HL-60/S4 treated with retinoic acid at 250 ng/mL for 4 days and 3 days (cell line): ENCODE data around the gene STUB1.

ENCODE experiments used
- in situ Hi-C: fragments of 300-500 bp; cut with MboI; formaldehyde crosslinking; loops from 2 replicates; pipeline ENCODE4 v1.7.0; 2022; ENCODE audit warnings: low sequenced_read_pairs

Gene STUB1

DNA sequence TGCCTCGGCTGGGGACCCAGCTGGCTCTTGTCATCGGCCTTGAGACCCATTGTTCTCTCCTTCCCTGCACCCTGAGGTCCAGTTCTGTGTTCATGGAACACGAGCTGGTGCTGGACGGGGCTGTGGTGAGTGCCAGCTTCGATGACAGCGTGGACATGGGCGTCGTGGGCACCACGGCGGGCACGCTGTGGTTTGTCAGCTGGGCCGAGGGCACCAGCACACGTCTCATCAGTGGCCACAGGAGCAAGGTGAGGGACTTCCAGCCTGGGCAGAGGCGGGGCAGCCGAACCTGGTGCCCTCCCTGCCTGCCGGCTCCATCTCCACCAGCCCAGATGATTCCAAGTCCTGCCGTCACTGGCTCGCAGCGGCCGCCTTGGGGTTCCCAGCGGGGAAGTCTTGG lies 17.6 kb upstream of the STUB1 start:
- in situ Hi-C loops, result no loop called here

DNA sequence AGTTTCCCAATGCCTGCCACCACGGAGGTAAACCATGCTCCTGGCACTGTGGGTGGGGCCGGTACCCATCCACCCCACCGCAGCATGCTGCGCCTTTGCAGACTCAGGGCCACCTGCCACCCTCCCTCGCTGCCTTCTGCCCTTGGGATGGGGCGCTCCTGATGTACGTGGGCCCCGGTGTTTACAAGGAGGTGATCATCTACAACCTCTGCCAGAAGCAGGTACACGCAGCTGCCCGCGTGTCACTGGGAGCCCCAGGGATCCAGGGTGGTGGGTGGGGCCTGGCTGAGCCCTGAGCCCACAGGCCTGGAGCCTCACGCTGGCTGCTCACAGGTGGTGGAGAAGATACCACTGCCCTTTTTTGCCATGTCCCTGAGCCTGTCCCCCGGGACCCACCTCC lies 13.6 kb upstream of the STUB1 start:
- in situ Hi-C loops, result no loop called here

DNA sequence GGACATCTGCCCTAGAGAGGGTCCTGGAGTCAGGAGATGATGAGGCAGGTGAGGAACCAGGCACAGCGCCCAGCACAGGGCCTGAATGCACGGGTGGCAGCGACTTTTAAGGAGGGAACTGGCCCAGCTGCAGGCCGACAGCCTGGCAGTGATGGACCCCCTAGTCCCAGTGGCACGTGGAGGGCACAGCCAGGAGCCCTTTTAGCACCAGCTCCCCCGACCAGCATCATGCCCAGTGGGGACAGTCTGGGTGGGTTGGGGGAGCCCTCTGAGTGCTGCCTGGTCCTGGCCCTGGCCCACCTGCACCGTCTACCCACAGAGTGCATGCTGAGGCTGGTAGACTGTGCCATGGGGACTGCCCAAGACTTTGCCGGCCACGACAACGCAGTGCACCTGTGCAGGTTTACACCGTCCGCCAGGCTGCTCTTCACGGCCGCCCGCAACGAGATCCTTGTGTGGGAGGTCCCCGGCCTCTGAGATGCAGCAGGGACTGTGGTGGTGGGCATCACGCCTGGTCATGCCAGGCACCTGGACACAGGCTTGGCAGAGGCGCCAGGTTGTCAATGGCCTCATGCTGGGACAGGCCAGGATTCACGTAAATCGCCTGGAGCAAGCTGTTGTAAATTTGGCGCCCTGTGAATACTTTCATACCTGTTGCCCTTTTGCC lies 13.0 kb upstream of the STUB1 start:
- in situ Hi-C loops, result no loop called here

- in situ Hi-C loops, result no loop called here
Measured at GRCh38 chr16:667780-668518, 12.3 kb upstream of the STUB1 start, which contains the start of gene RHOT2. TSS of gene RHOT2 (plus strand) at chr16:668132. CDS start at chr16:668200, 68 bp downstream.

DNA sequence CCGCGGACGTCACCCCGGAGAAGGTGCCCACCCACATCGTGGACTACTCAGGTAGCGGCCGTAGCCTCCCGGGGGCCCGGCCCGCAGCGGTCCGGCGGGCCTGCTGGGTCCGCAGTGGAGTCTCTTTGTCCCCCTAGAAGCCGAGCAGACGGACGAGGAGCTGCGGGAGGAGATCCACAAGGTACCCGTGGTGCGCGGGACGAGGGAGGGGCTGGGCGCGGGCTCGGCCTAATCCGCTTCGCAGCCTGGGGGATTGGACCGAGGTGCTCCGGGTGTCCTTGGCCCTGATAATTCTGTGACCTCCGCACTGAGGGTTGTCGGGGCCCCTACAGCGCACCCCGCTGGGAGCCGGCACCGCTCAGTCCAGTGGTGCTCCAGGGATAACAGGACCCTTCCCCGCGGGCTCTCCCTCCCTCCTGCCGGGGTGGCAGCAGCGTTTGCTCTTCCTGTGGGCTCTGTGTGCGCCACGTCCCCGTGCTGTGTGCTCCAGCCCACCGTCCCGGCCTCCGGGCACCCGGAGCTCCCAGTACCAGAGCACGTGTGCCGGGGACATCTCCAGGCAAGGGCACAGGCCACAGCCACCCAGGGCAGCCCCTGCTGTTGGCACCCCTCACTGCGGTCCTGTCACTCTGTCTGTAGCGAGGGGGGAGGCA lies 11.6 kb upstream of the STUB1 start:
- in situ Hi-C loops, result no loop called here

DNA sequence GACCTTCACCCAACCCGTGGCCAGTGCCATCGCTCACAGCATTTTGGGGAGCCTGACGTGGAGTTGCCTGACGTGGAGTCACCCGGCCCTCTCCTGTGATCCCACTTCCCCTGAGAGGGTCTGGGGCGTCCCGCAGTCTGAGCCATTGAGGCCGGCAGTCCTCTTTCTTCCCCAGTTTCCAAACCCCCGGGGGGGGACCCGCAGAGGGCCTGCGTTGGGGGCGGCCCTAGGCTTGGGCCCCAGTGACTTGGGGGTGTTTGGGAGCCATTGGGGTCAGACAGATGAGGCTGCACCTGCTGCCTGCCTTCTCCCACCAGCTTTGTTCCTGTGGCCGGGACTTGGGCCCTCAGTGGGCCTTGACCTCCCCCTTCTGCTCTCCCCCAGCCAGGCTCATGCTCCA lies 10.5 kb upstream of the STUB1 start:
- in situ Hi-C loops, result no loop called here

GRCh38 chr16:670485-671352 lies 9.5 kb upstream of the STUB1 start:
- in situ Hi-C loops, result no loop called here

GRCh38 chr16:671353-672131 lies 8.7 kb upstream of the STUB1 start:
- in situ Hi-C loops, result no loop called here

DNA sequence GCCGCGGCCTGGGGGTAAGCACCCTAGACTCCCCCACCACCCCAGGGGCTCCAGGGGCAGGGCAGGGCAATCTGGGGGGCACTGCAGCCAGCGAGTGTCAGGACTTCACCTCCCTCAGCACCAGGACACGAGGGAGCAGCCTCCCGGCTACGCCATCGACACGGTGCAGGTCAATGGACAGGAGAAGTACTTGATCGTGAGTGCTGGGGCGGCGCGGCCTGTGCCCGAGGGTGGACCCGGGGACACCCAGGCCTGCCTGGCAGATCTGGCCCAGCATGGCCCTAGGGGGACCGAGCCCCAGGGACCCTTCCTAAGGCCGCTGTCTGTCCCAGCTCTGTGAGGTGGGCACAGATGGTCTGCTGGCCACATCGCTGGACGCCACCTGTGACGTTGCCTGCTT lies 7.8 kb upstream of the STUB1 start:
- in situ Hi-C loops, result no loop called here

- in situ Hi-C loops, result no loop called here
Measured at GRCh38 chr16:672851-673250, 7.4 kb upstream of the STUB1 start.

- in situ Hi-C loops, result no loop called here
Measured at GRCh38 chr16:673399-673991, 6.7 kb upstream of the STUB1 start.

DNA sequence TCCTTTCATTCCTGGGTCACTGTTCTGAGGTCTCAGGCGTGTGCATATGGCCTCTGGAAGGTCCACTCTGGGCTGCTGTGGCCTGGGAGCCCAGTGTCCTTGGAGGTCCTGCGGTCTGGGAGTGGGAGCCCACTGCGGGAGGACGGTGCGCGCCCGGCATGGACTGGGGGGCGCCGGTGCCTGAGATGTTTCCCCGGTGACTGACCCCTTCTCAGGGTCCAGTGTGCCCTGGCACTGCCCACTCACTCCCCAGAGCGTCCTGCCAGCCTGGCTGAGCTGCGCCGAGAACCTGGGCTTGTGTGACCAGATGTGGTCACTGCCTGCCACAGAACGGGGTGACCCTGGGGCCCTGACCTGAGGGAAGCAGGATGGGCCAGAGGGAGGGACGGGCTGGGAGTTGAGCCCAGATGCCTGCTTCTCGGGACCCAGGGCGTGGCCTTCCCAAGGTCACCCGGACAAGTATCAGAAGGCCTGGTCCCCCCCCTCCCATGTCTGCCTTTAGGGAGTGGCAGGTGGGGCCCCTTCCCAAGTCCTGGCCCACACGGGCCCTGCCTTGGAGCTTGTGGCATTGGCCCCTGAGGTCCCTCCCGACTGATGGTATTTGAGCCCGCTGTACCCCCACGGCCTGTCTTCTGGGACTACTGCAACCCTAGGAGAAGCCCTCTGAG lies 5.9 kb upstream of the STUB1 start:
- in situ Hi-C loops, result no loop called here

DNA sequence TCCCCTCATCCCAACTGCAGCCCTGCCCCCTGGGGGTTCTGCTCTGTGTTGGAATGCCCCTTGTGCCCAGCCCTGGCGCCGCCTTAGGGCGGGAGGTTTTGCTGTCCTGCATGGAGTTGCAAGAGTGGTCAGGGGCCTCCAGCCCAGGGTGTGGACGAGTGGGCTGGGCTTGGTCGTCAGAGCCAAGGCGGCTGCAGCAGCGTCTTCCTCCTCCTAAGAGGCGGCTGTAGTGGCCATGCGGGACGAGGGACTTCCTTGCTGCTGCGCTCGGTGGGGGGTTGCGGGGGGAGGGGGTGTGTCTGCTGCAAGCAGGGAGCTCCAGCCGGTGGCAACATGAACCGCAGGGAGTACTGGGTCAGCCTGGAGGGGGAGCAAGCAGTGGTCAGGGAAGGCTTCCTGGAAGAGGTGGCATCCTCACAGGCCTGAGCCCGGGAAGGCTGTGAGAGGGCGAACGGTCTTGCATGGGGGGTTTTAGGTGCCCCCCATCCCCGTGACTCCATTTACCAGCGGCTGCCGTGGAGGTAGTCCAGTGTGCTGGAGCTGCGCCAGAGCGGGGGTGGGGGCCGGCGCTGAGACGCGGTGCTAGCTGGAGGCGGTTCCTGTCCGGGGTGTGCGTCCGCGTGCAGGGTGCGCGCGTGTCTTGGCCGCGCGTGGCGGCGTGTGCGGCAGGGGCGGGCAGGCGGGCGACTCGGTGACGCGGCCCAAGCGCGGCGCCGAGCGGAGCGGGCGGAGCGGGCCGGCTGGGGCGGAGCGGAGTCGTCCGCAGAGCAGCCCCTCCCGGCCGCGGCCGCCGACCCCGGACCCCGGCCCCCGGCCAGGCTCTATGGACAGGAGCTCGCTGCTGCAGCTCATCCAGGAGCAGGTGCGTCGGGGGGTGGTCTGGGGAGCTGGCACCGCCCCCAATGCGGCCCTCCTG lies 5.0 kb upstream of the STUB1 start, which contains the start of gene RHBDL1:
RHBDL1 (plus strand) TSS at position 704 of the 916 bp plus-strand sequence; CDS start at position 824, 120 bp downstream.
- in situ Hi-C loops, result no loop called here

DNA sequence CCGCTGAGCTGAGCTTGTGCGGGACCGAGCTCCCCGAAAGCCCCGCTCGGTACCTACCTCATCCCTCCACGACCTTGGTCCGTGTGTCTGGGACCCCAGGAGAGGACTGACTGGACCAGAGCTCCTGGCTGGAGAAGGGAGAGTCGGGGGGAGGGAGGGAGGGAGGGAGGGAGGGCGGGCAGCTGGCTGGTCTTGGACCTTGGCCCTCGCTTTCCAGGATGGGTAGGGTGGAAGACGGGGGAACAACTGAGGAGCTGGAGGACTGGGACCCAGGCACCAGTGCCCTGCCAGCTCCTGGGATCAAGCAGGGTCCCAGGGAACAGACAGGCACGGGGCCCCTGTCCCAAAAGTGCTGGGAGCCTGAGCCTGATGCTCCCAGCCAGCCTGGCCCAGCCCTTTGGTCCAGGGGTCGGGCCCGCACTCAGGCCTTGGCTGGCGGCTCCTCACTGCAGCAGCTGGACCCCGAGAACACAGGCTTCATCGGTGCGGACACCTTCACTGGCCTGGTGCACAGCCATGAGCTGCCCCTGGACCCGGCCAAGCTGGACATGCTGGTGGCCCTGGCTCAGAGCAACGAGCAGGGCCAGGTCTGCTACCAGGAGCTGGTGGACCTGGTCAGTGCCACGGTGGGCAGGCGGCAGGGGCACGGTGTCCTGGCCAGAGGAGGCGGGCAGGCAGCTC lies 4.2 kb upstream of the STUB1 start:
- in situ Hi-C loops, result no loop called here

DNA sequence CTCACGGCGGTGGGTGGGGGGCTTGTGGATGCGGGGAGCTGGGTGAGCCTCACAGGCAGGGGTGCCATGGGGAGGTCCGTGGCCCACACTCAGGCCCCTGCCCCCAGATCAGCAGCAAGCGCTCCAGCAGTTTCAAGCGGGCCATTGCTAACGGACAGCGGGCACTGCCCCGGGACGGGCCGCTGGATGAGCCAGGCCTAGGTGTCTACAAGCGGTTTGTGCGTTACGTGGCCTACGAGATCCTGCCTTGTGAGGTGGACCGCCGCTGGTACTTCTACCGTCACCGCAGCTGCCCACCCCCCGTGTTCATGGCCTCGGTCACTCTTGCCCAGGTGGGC lies 3.7 kb upstream of the STUB1 start:
- in situ Hi-C loops, result no loop called here

- in situ Hi-C loops, result no loop called here
Measured at GRCh38 chr16:676913-677312, 3.3 kb upstream of the STUB1 start.

GRCh38 chr16:677316-678190 lies 2.7 kb upstream of the STUB1 start:
- in situ Hi-C loops, result no loop called here
